GM12892 (cell line): ENCODE results near the gene MDM4. TPM values are rescaled to one million over a fixed set of nuclear protein-coding genes. Genes with fewer than 3 reads are reported as not detected.
A peak's percentile ranks its signal among the peaks of the same experiment; 100 is the strongest.

Experiments
- DNase-seq: peaks from one replicate; pipeline ENCODE4 v3.0.0; 2011; ENCODE audit not compliant: insufficient read length
- FAIRE-seq: peaks from 2 replicates; lab custom pipeline; 2011; peaks lifted over from hg19 to GRCh38; lab: Jason Lieb, UNC
- POLR2A ChIP-seq: IDR thresholded peaks from 2 replicates; pipeline ENCODE4 v1.6.1; 2011; ENCODE audit warnings: low read depth, low read length, control low read depth
- POLR2AphosphoS5 ChIP-seq: IDR thresholded peaks from 2 replicates; pipeline ENCODE4 v1.6.1; 2011; ENCODE audit warnings: low read depth, low read length, control low read depth
- TAF1 ChIP-seq: IDR thresholded peaks from 2 replicates; pipeline ENCODE4 v1.6.1; 2011; ENCODE audit warnings: low read depth, mild to moderate bottlenecking, control low read depth, low read length, borderline replicate concordance
- polyA plus RNA-seq: library from polyadenylated mRNA; unstranded; fragments of >200 nt; gene quantifications from one replicate; pipeline ENCODE4 v1.2.1, GENCODE V29; 2012; ENCODE audit warnings: missing spikeins, inconsistent platforms; ENCODE audit not compliant: missing spikeins

Gene MDM4, protein sequence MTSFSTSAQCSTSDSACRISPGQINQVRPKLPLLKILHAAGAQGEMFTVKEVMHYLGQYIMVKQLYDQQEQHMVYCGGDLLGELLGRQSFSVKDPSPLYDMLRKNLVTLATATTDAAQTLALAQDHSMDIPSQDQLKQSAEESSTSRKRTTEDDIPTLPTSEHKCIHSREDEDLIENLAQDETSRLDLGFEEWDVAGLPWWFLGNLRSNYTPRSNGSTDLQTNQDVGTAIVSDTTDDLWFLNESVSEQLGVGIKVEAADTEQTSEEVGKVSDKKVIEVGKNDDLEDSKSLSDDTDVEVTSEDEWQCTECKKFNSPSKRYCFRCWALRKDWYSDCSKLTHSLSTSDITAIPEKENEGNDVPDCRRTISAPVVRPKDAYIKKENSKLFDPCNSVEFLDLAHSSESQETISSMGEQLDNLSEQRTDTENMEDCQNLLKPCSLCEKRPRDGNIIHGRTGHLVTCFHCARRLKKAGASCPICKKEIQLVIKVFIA
- 37.1 TPM for polyA plus RNA-seq

DNA sequence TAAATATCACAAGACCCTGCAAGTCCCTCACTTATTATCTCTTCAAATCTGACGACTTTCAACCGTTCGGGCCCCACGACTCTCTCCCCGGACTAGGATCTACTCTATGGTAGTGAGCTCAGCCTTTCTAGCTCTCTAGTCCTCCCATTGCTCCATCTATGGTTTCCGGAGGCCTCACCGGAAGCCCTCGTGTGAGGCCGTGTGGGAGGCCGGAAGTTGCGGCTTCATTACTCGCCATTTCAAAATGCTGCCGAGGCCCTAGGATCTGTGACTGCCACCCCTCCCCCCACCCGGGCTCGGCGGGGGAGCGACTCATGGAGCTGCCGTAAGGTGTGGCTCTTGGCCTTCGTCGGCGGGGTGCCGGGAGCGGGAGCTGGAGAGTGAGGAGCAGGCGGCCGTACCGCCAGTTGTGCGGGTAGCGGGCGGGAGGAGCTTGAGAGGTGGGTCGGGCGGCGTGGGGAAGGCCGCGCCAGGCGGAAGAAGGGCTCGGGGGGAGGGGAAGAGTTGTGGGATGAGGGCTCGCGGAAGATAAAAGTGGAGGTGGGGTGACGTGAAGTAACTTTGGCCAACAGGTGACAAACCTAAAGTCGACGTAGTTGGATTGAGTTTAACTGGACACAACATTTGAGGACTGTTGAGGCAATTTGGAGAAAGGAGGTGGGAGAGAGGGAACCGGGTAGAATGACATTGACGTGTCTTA, at the start of gene MDM4:
Gene MDM4 (plus strand): TSS at position 227 of the 700 bp plus-strand sequence. CDS start 9,113 bp downstream, outside the sequence.
- peak; percentile 74 for FAIRE-seq
- TF ChIP-seq TAF1 (peak; percentile 87), POLR2A (peak; percentile 76), POLR2AphosphoS5 (no peak)
- DNase-seq, result peak; percentile 65

- DNase-seq (no peak), FAIRE-seq (no peak)
- TF ChIP-seq TAF1, result no peak
- no peak for TF ChIP-seq POLR2A
- no peak for TF ChIP-seq POLR2AphosphoS5
These were observed 49.5 kb upstream of the MDM4 start for GRCh38 chr1:204466416-204467405.

DNA sequence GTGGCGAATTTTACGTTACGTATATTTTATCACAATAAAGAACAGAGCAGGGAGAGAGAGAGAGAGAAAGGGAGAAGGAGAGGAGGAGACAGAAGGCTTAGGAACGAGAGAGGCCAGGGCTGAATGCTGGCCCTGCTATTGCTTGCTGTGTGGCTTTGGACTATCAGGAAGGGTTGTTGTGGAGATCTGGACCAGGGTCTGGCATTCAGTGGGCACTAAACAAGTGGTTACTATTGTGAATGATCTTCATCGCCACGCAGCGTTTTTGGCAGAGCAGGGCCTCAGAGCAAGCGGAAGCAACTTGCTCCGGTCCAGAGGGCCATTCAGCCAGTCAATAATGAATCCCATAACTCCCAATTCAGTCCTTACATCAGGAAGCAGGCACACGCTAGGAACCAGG, 48.0 kb upstream of the MDM4 start:
- DNase-seq (no peak), FAIRE-seq (no peak)

GRCh38 chr1:204468766-204469302, 47.4 kb upstream of the MDM4 start:
- TF ChIP-seq TAF1 (no peak), POLR2A (no peak), POLR2AphosphoS5 (no peak)
- DNase-seq (no peak), FAIRE-seq (no peak)

More for the DNA sequence above, 48.0 kb upstream of the MDM4 start:
- TF ChIP-seq POLR2AphosphoS5 (no peak), POLR2A (no peak), TAF1 (no peak)

- no peak for TF ChIP-seq POLR2A
- TF ChIP-seq TAF1, result no peak
- no peak for TF ChIP-seq POLR2AphosphoS5
- DNase-seq (no peak), FAIRE-seq (no peak)
These were observed 46.9 kb upstream of the MDM4 start for GRCh38 chr1:204469304-204469703.

DNA sequence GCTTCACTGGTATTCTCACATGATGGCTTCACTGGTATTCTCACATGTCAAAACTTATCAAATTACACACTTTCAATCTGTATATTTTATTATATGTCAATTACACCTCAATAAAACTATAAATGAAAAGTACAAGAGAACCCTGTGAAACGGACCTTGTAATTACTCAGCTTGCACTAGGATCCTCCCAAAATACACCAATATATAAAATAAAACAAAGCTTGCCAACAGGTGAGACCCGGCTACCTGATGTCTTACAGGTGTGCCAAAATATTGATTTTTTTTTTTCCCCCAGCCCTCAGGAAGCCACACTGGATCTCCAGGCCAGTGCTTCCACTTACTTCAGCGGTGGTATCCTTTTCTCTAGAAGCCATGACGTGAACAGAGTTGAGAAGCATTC, 44.5 kb upstream of the MDM4 start:
- no peak for DNase-seq
- no peak for FAIRE-seq
- TF ChIP-seq POLR2A (no peak), TAF1 (no peak), POLR2AphosphoS5 (no peak)

DNA sequence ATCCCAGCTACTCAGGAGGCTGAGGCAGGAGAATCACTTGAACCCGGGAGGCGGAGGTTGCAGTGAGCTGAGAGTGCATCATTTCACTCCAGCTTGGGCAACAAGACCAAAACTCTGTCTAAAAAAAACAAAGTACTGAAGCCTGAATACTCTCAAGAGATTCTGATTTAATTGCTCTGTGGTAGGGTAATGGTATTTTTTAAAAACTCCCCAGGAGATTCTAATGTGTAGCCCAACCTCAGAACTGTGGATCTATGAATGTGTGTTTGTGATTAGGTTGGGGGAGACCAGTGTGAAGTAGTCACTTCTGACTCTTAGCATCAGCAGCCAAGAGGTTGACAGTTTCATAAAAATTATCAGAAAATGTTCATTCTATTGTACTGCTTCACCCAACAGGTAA, 43.5 kb upstream of the MDM4 start:
- TF ChIP-seq POLR2AphosphoS5, result no peak
- TF ChIP-seq POLR2A, result no peak
- DNase-seq (no peak), FAIRE-seq (no peak)

DNA sequence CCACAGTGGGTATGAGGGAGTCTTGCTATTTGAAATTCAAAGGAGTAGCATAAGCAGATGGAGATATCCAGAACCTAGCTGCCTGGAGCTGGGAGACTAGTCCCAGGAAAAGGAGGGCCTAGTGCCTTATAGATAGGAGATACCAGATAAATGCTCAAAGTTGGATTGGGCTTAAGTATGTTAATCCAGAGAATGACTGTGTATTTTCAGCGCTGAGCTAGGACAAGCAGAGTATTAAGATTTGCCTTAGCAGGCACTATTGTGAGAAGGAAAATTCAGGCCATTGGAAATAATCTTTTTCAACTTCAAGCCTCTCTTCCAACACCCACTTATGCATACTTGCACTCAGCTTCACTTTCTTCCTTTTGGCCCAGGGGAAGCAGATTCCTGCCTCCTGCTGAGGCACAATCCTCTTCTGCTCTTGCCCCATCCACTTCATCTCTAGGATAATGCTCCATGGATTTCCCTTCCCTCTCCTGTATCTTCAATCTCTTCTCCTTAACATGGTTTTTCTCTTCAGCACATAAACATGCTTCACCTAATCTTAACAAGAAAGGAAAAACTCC, 42.7 kb upstream of the MDM4 start:
- DNase-seq, result no peak
- FAIRE-seq, result no peak
- TF ChIP-seq POLR2AphosphoS5 (no peak), TAF1 (no peak)

- no peak for DNase-seq
- FAIRE-seq, result no peak
- TF ChIP-seq POLR2A, result no peak
- TF ChIP-seq TAF1, result no peak
- TF ChIP-seq POLR2AphosphoS5, result no peak
These were observed 40.4 kb upstream of the MDM4 start for GRCh38 chr1:204475656-204476432.

GRCh38 chr1:204476563-204476962, 39.6 kb upstream of the MDM4 start:
- DNase-seq (no peak), FAIRE-seq (no peak)
- no peak for TF ChIP-seq TAF1
- no peak for TF ChIP-seq POLR2A
- TF ChIP-seq POLR2AphosphoS5, result no peak
